ENCODE measurements around the gene INSYN1. TPM values are rescaled to one million over a fixed set of nuclear protein-coding genes. Genes with fewer than 3 reads are reported as not detected.
A peak's percentile ranks its signal among the peaks of the same experiment; 100 is the strongest.

INSYN1 gene
- total RNA-seq, 1 donor = 4.7 TPM

DNA sequence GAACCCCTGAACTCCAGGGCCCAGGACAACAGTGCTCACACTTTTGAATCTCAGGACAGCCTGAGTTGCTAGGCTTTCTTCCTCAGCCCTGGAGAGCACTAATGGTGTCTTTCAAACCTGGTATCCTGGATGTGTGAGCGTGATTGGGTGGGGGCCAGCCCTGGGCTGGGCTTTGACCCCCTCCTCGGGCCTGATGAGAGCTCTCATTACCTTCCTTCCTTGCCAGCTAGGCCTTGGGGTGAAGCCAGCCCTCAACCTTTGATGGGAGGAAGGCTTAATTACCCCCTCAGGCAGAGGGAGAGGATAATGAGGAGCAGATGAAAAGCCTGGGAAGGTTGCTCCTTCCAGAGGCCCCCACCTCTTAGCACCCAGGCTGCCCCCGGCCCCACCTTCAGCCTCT lies 31.1 kb upstream of the INSYN1 start:
- no peaks in the 10 kb centered on the region for H3K79me2 ChIP-seq (ENCODE audit: insufficient read depth, low read length)
- no peak overlapping the region for H2AFZ ChIP-seq (ENCODE audit: low read length)
- no peaks in the 10 kb centered on the region for H3K9me3 ChIP-seq (ENCODE audit: low read depth, low read length)
- H3K27me3 ChIP-seq (ENCODE audit: insufficient read depth, low read length) = peaks cover 6% of the 10 kb centered on the region
- no peak overlapping the region for H3K27ac ChIP-seq (ENCODE audit: low read depth, low read length)
- no peaks in the 10 kb centered on the region for H3K4me1 ChIP-seq (ENCODE audit: insufficient read depth, low read length)
- no peak for TF ChIP-seq CTCF (IDR thresholded peaks at IDR 0.05; ENCODE audit: extremely low read depth, low read depth, low read length)
- H4K20me1 ChIP-seq (ENCODE audit: insufficient read depth, low read length) = no peaks in the 10 kb centered on the region
- no peak overlapping the region for H3K4me2 ChIP-seq (ENCODE audit: insufficient read depth, low read length)
- H3K36me3 ChIP-seq (ENCODE audit: insufficient read depth, low read length) = no peaks in the 10 kb centered on the region
- no peak overlapping the region for H3K4me3 ChIP-seq (ENCODE audit: insufficient read depth, low read length)
- DNase-seq (ENCODE audit: insufficient read length, low spot score, missing footprints) = no peak

DNA sequence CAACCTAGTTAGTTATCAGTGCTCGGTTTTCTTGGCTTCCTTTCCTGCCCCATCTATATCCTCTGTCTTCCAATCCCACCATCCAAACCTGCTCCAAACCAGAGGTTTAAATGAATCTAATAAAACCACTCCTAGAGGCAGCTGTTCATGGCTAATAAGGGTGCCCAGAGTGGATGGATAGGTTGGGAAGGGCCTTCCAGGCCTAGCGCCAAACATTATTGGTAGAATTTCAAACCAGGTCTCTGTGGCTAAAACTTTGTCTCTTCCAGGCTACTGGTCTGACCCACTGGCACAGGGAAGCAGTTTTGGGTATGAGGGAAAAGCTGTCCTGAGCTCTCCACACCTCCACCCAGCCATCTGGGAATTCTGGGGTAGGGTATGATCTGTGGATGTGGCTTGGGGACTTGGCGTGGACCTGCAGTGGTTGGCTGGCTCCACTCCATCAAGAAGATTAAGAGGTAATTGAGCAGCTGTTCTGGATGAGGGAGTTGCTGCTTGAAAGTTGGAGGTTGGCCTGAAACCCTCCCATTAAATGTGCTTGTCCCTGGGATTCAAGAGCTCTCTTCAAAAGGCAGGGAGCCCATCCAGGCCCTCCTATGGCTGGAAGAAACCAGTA lies 29.3 kb upstream of the INSYN1 start:
- H3K4me1 ChIP-seq (ENCODE audit: insufficient read depth, low read length) = no peaks in the 10 kb centered on the region

GRCh38 chr15:73781038-73781925 lies 28.1 kb upstream of the INSYN1 start:
- H3K79me2 ChIP-seq (ENCODE audit: insufficient read depth, low read length) = no peaks in the 10 kb centered on the region
- no peaks in the 10 kb centered on the region for H3K36me3 ChIP-seq (ENCODE audit: insufficient read depth, low read length)
- H3K4me3 ChIP-seq (ENCODE audit: insufficient read depth, low read length) = no peak overlapping the region
- DNase-seq (ENCODE audit: insufficient read length, low spot score, missing footprints) = peak; percentile 82
- H3K27ac ChIP-seq (ENCODE audit: low read depth, low read length) = no peak overlapping the region
- no peaks in the 10 kb centered on the region for H3K9me3 ChIP-seq (ENCODE audit: low read depth, low read length)
- peak; percentile 45 for TF ChIP-seq CTCF (IDR thresholded peaks at IDR 0.05; ENCODE audit: extremely low read depth, low read depth, low read length)
- no peak overlapping the region for H3K4me2 ChIP-seq (ENCODE audit: insufficient read depth, low read length)
- H3K27me3 ChIP-seq (ENCODE audit: insufficient read depth, low read length) = peaks cover 6% of the 10 kb centered on the region
- no peaks in the 10 kb centered on the region for H3K4me1 ChIP-seq (ENCODE audit: insufficient read depth, low read length)
- H4K20me1 ChIP-seq (ENCODE audit: insufficient read depth, low read length) = no peaks in the 10 kb centered on the region
- H2AFZ ChIP-seq (ENCODE audit: low read length) = no peak overlapping the region

More for the DNA sequence above, 29.3 kb upstream of the INSYN1 start:
- no peaks in the 10 kb centered on the region for H4K20me1 ChIP-seq (ENCODE audit: insufficient read depth, low read length)
- H3K27me3 ChIP-seq (ENCODE audit: insufficient read depth, low read length) = peaks cover under 1% of the 10 kb centered on the region
- no peak overlapping the region for H3K4me2 ChIP-seq (ENCODE audit: insufficient read depth, low read length)
- no peak overlapping the region for H2AFZ ChIP-seq (ENCODE audit: low read length)
- DNase-seq (ENCODE audit: insufficient read length, low spot score, missing footprints) = no peak
- TF ChIP-seq CTCF (IDR thresholded peaks at IDR 0.05; ENCODE audit: extremely low read depth, low read depth, low read length) = no peak
- no peaks in the 10 kb centered on the region for H3K79me2 ChIP-seq (ENCODE audit: insufficient read depth, low read length)
- no peaks in the 10 kb centered on the region for H3K36me3 ChIP-seq (ENCODE audit: insufficient read depth, low read length)
- no peak overlapping the region for H3K4me3 ChIP-seq (ENCODE audit: insufficient read depth, low read length)
- no peak overlapping the region for H3K27ac ChIP-seq (ENCODE audit: low read depth, low read length)
- H3K9me3 ChIP-seq (ENCODE audit: low read depth, low read length) = no peaks in the 10 kb centered on the region

GRCh38 chr15:73779974-73780373 lies 26.8 kb upstream of the INSYN1 start:
- Histone ChIP-seq H3K36me3 (ENCODE audit: insufficient read depth, low read length) (no peaks in the 10 kb centered on the region), H3K27me3 (ENCODE audit: insufficient read depth, low read length) (peaks cover 6% of the 10 kb centered on the region), H3K4me3 (ENCODE audit: insufficient read depth, low read length) (no peak overlapping the region), H3K4me1 (ENCODE audit: insufficient read depth, low read length) (no peaks in the 10 kb centered on the region), H3K79me2 (ENCODE audit: insufficient read depth, low read length) (no peaks in the 10 kb centered on the region), H4K20me1 (ENCODE audit: insufficient read depth, low read length) (no peaks in the 10 kb centered on the region), H3K4me2 (ENCODE audit: insufficient read depth, low read length) (no peak overlapping the region), H2AFZ (ENCODE audit: low read length) (no peak overlapping the region), H3K27ac (ENCODE audit: low read depth, low read length) (no peak overlapping the region), H3K9me3 (ENCODE audit: low read depth, low read length) (no peaks in the 10 kb centered on the region)
- DNase-seq (ENCODE audit: insufficient read length, low spot score, missing footprints) = no peak
- TF ChIP-seq CTCF (IDR thresholded peaks at IDR 0.05; ENCODE audit: extremely low read depth, low read depth, low read length) = no peak
